Measurements from ENCODE around the gene SUSD6. TPM values are rescaled to one million over a fixed set of nuclear protein-coding genes. Genes with fewer than 3 reads are reported as not detected.

The SUSD6 gene
- total RNA-seq, 1 experiment from 2014 or later: 3.7 TPM

DNA sequence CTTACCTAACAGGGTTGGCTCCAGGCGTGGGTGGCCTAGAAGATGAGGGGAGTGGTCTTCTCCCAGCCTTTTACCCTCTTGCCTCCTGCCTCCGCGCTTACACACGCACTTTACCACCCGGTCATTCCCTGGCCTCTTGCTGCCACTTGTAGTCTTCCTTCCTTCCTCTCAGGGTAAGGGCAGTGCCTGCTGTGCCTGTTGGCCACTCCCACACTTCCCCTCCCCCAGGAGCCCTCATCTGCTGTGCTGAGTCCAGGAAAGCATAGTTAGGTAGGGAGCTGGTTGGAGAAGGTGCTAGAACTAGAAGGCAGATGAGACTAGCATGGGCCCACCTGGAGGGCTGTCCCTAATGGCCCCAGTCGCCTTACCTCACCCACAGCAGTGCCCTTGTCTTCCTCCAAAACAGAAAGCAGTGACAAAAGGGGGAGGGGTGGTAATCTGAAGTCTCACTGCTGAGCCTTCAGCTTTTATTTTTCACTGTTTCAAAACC, 101.2 kb downstream of the SUSD6 start:
- Histone ChIP-seq H3K27ac (ENCODE audit: insufficient read length, low read depth, low read length) (peak overlapping the region; percentile 27), H3K4ac (ENCODE audit: low read depth, low read length) (no peak overlapping the region), H3K23ac (ENCODE audit: insufficient read length, low read depth, low read length) (no peak overlapping the region), H3K79me2 (ENCODE audit: insufficient read depth, low read length) (no peaks in the 10 kb centered on the region), H3K9me3 (ENCODE audit: control insufficient read depth, low read depth, low read length) (no peaks in the 10 kb centered on the region), H3K9ac (ENCODE audit: extremely low read depth, insufficient read length, low read length) (no peak overlapping the region), H3K14ac (ENCODE audit: insufficient read depth, low read length) (peak overlapping the region; percentile 30), H2BK120ac (ENCODE audit: low read depth, low read length, poor library complexity, severe bottlenecking) (peak overlapping the region; percentile 27), H3K56ac (ENCODE audit: insufficient read length, low read depth, low read length) (no peak overlapping the region), H3K23me2 (ENCODE audit: insufficient read length, low read depth, low read length, poor library complexity, severe bottlenecking) (no peaks in the 10 kb centered on the region), H4K8ac (replicated peaks; ENCODE audit: insufficient read length, low read depth, low read length) (no peak overlapping the region), H3K18ac (ENCODE audit: insufficient read length, low read depth, low read length) (peak overlapping the region; percentile 78), H2BK12ac (ENCODE audit: insufficient read length, low read depth, low read length) (no peak overlapping the region), H3K27me3 (ENCODE audit: insufficient read depth, low read length) (no peaks in the 10 kb centered on the region), H2AFZ (ENCODE audit: low read length) (no peak overlapping the region), H4K91ac (ENCODE audit: insufficient read length, low read depth, low read length) (no peak overlapping the region), H3K4me2 (ENCODE audit: insufficient read depth, insufficient read length, low read length) (no peak overlapping the region), H2BK15ac (ENCODE audit: low read depth, low read length) (no peak overlapping the region), H3T11ph (ENCODE audit: low read length) (no peak overlapping the region), H2BK5ac (ENCODE audit: insufficient read length, low read length) (no peak overlapping the region), H2AK5ac (ENCODE audit: insufficient read length, low read length) (no peak overlapping the region), H3K4me1 (ENCODE audit: insufficient read depth, low read length) (peaks cover 5% of the 10 kb centered on the region; the same call in 1 of the 2 replicates), H4K5ac (ENCODE audit: insufficient read length, low read depth, low read length) (no peak overlapping the region), H4K20me1 (ENCODE audit: control insufficient read depth, insufficient read depth, insufficient read length) (no peaks in the 10 kb centered on the region), H3K79me1 (ENCODE audit: insufficient read depth, low read depth, low read length, poor library complexity, severe bottlenecking) (no peaks in the 10 kb centered on the region), H2BK20ac (ENCODE audit: low read depth, low read length, poor library complexity, severe bottlenecking) (no peak overlapping the region)
- WGBS (ENCODE audit: extremely low coverage, insufficient read length, low lambda C conversion rate): no CpG with 5 or more reads among the region's 6 CpGs
- Mint-ChIP-seq H3K36me3 (ENCODE audit: insufficient read depth in 1 of 3, low read depth in 3 of 3) (no peaks in the 10 kb centered on the region), H3K27ac (peak overlapping the region; percentile 53 to 99 (median 98); a peak in 6 of 7 replicates), H3K27me3 (ENCODE audit: low read depth) (no peaks in the 10 kb centered on the region), H3K9me3 (no peaks in the 10 kb centered on the region; a peak in 1 of 5 replicates), H3K4me1 (peaks cover 68 to 71% of the 10 kb centered on the region in 2 experiments), H3K4me3 (peak overlapping the region; percentile 14 to 56; a peak in 3 of 5 replicates)
- DNase-seq: peak; percentile 73
- TF ChIP-seq, protein P1, sequence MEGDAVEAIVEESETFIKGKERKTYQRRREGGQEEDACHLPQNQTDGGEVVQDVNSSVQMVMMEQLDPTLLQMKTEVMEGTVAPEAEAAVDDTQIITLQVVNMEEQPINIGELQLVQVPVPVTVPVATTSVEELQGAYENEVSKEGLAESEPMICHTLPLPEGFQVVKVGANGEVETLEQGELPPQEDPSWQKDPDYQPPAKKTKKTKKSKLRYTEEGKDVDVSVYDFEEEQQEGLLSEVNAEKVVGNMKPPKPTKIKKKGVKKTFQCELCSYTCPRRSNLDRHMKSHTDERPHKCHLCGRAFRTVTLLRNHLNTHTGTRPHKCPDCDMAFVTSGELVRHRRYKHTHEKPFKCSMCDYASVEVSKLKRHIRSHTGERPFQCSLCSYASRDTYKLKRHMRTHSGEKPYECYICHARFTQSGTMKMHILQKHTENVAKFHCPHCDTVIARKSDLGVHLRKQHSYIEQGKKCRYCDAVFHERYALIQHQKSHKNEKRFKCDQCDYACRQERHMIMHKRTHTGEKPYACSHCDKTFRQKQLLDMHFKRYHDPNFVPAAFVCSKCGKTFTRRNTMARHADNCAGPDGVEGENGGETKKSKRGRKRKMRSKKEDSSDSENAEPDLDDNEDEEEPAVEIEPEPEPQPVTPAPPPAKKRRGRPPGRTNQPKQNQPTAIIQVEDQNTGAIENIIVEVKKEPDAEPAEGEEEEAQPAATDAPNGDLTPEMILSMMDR (conservative IDR thresholded peaks at IDR 0.05): no peak
